Lower lobe of right lung (tissue), 2 donors: ENCODE measurements around the gene ALKBH5. TPM values are rescaled to one million over a fixed set of nuclear protein-coding genes. Genes with fewer than 3 reads are reported as not detected.

Experiments used
- ATAC-seq, 2 donors: fragments of 200-7000 bp; cut with Tn5 transposase; one replicate each; pipeline ENCODE4 v1.9.1; 2020 to 2022; ENCODE audit warnings: mild to moderate bottlenecking in 2 of 2, moderate library complexity in 2 of 2
- DNase-seq: peaks from one replicate; pipeline ENCODE4 v3.0.0-alpha.2; 2020
- H3K27ac ChIP-seq: fragments of 200-600 bp; one replicate; pipeline ENCODE4 v1.8.0; 2022
- H3K27me3 ChIP-seq: fragments of 200-600 bp; one replicate; pipeline ENCODE4 v1.8.0; 2022; ENCODE audit warnings: low read depth
- H3K36me3 ChIP-seq: fragments of 200-600 bp; one replicate; pipeline ENCODE4 v1.8.0; 2022; ENCODE audit warnings: mild to moderate bottlenecking
- H3K4me1 ChIP-seq: fragments of 200-600 bp; one replicate; pipeline ENCODE4 v1.8.0; 2022
- H3K4me3 ChIP-seq: fragments of 200-600 bp; one replicate; pipeline ENCODE4 v1.8.0; 2022; ENCODE audit warnings: mild to moderate bottlenecking
- H3K9me3 ChIP-seq: fragments of 200-600 bp; one replicate; pipeline ENCODE4 v1.8.0; 2022
- CTCF ChIP-seq: fragments of 200-600 bp; IDR thresholded peaks from one replicate; pipeline ENCODE4 v1.8.0; 2022; ENCODE audit warnings: antibody characterized with exemption, mild to moderate bottlenecking
- intact Hi-C: fragments of 100-400 bp; cut with DNase I; formaldehyde crosslinking; loops from one replicate; pipeline ENCODE4 v1.11.0; 2022
- total RNA-seq: library from RNA; stranded (reverse); fragmentation: NEBNext Ultra II Directional; extraction: Animal tissue kit (Norgen Biotek cat#: 25700); gene quantifications from one replicate; pipeline ENCODE4 v1.2.1, GENCODE V29; 2021
- donor health status: DM: no; HTN: yes; CAD: no; lungs with severe emphysema.

Gene ALKBH5
- total RNA-seq, 1 donor from 2014 or later: 100 TPM

- intact Hi-C loops: no loop called here
- Histone ChIP-seq H3K27ac (no peak overlapping the region), H3K4me1 (peaks cover 12% of the 10 kb centered on the region), H3K27me3 (no peaks in the 10 kb centered on the region), H3K4me3 (no peak overlapping the region), H3K9me3 (no peaks in the 10 kb centered on the region), H3K36me3 (peaks cover 7% of the 10 kb centered on the region)
- no peak for DNase-seq
- TF ChIP-seq CTCF: no peak
- no peak for ATAC-seq
Observed at GRCh38 chr17:18228176-18228682, 44.6 kb downstream of the ALKBH5 start.

GRCh38 chr17:18229254-18229653 is 45.6 kb downstream of the ALKBH5 start:
- no peak for TF ChIP-seq CTCF
- Histone ChIP-seq H3K9me3 (no peaks in the 10 kb centered on the region), H3K36me3 (peaks cover 17% of the 10 kb centered on the region), H3K4me3 (no peak overlapping the region), H3K27ac (no peak overlapping the region), H3K27me3 (no peaks in the 10 kb centered on the region), H3K4me1 (peaks cover 12% of the 10 kb centered on the region)
- ATAC-seq (no peak), DNase-seq (no peak)
- intact Hi-C loops: no loop called here

GRCh38 chr17:18229771-18230170 is 46.1 kb downstream of the ALKBH5 start:
- DNase-seq (peak; percentile 35), ATAC-seq (no peak)

GRCh38 chr17:18230288-18231141 is 46.9 kb downstream of the ALKBH5 start:
- H3K27ac ChIP-seq: no peak overlapping the region
- H3K36me3 ChIP-seq: peaks cover 30% of the 10 kb centered on the region
- no peak overlapping the region for H3K4me3 ChIP-seq
- H3K27me3 ChIP-seq: no peaks in the 10 kb centered on the region
- no peak for DNase-seq
- TF ChIP-seq CTCF: no peak
- H3K9me3 ChIP-seq: no peaks in the 10 kb centered on the region
- intact Hi-C loops: no loop called here
- no peak for ATAC-seq
- H3K4me1 ChIP-seq: peaks cover 9% of the 10 kb centered on the region

More at GRCh38 chr17:18229771-18230170, 46.1 kb downstream of the ALKBH5 start:
- H3K27me3 ChIP-seq: no peaks in the 10 kb centered on the region
- no peak for TF ChIP-seq CTCF
- no peaks in the 10 kb centered on the region for H3K9me3 ChIP-seq
- no peak overlapping the region for H3K4me3 ChIP-seq
- H3K27ac ChIP-seq: no peak overlapping the region
- intact Hi-C loops: no loop called here
- H3K4me1 ChIP-seq: peaks cover 12% of the 10 kb centered on the region
- H3K36me3 ChIP-seq: peaks cover 22% of the 10 kb centered on the region

GRCh38 chr17:18231164-18231563 is 47.5 kb downstream of the ALKBH5 start:
- Histone ChIP-seq H3K4me1 (peaks cover 6% of the 10 kb centered on the region), H3K9me3 (no peaks in the 10 kb centered on the region), H3K27ac (no peak overlapping the region), H3K36me3 (peaks cover 35% of the 10 kb centered on the region), H3K4me3 (no peak overlapping the region), H3K27me3 (no peaks in the 10 kb centered on the region)
- intact Hi-C loops: no loop called here
- no peak for DNase-seq
- no peak for ATAC-seq
- TF ChIP-seq CTCF: no peak
